HCEC 1CT (cell line): ENCODE data around the gene GUCY1B1.

Experiments
- DNase-seq: peaks from one replicate; pipeline ENCODE4 v3.0.0-alpha.2; 2017

The GUCY1B1 gene

DNA sequence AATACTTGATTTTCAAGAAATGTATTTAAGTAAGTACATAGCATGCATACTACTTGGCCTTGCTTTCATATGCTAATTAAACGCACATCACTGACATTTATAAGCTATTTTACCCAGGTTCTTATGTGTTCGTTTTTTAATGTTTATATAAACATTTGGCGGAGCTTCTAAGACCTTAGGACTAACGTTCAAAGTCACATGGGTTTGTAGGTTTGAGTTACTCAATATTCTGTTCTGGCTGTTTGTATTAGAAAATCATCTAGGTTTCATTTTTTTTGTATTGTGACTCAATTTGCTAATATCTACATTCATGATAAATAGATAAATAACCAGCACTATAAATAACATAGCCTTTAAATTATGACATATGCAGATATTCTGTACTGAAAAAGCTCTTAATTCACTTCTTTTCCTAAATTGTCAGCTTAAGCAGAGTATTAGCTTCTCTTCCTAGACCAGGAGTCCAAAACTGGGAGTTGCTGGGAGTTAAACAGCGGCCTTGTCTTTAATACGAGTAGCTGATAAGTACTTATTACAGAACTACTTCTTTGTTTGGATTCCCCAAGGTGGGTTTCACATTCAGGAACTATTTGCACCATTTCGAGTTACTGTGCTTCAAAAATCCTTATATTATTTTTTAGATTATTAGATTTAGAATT is 42.0 kb downstream of the GUCY1B1 start:
- DNase-seq, result no peak

DNA sequence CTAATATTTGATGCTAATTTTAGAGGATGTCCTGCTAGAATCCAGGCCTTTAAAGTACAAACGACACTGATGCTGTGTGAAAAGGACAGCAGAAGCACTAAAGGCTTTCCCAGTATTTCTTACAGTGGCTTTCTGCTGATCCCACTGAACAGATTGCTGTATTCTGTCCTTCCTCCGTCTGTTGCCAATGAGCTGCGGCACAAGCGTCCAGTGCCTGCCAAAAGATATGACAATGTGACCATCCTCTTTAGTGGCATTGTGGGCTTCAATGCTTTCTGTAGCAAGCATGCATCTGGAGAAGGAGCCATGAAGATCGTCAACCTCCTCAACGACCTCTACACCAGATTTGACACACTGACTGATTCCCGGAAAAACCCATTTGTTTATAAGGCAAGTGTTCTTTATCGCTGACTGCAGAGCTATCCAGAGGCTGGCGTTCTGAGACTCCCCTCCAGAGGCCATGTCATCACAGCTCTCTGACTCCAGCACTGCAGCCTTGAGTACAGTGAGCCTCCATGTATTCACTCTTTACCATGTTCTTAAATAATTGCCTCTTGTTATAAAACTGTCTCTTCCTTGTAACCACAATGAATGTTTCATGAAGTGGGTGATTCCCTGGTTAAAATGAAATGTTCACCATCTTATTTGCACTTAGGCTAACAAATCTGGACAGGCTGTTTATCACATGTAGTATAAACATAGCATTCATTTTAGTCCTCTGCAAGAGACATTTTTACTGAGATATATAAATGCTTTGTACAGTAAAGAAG is 43.6 kb downstream of the GUCY1B1 start:
- peak; percentile 0 for DNase-seq

DNA sequence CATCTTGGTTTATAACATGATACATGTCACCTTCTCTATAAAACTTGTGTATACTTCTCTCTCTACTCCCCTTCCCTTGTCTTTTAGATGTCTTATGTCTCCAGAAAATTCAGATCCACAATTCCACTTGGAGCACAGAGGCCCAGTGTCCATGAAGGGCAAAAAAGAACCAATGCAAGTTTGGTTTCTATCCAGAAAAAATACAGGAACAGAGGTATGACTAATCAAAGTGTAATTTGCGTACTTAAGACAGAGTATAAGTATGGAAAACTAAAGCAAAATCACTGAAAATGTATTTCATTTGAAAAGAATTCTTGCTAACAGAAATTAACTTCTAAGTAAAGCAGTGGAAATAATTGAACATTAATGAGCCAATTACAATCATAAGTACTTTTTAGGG is 46.2 kb downstream of the GUCY1B1 start:
- DNase-seq, result peak; percentile 52

DNA sequence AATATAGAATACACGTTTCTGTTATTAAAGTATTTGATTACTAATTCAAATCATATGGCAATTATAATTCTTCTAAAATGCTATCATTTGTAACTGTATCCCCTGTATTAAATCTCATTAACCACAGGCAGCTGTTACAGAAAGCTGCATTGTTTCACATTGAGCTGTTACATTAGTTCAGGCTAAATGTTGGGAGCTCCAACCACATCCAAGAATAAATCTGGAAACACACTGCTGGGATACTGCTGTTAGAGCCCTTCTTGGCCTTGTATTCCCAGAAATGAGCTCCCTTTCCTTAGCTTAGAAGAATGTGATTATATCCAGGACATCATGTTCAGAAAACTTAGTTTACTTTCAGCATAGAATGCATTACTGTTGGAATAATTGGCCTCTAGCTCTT is 48.2 kb downstream of the GUCY1B1 start:
- DNase-seq, result peak; percentile 63

DNA sequence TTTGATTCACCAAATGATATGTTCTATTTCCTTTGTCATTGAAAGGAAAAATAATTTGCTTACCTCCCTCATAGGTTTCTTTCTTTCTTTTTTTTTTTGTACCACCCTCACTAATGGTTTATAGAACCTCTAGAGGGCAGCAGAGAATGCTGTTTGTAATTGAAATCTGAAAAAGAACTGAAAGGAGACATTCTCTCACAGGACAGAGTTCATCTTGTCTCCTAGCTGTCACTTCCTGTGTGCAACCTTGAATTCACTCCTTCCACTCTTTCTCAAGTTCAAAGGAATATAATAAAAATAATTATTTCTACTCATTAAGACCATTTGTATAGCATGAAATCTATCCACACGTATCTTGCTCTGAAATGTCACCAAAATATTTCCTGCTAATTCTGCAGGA is 51.0 kb downstream of the GUCY1B1 start:
- DNase-seq, result peak; percentile 79

DNA sequence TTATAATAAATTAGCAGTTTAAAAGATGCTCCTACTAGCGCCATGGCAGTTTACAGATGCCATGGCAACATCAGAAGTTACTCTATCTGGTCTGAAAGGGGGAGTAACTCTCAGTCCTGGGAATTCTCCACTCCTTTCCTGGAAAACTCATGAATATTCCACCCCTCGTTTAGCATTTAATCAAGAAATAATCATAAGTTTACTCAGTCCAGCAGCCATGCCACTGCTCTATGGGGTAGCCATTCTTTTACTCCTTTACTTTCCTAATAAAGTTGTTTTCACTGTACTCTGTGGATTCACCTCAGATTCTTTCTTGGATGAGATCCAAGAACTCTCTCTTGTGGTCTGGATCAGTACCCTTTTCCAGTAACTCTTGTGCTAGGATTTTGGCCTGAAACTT is 52.3 kb downstream of the GUCY1B1 start:
- DNase-seq, result no peak

DNA sequence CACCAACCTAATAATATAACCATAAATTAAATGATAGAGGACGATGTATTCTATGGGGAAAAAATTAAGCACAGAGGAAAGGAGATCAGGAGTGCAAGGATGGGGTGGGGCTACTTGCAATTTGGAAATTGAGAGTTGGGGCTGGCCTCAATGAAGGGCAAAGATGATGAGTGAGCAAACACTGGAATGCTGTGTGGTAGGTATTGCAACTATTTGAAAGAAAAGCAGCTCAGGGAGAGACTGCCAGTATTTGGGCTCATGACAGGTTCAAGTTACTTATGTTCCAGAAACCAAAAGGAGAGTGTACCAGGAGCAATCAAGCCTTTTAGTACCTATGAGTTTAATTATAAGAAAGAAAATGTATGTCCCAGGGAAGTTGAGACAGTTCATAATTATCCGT is 59.8 kb downstream of the GUCY1B1 start:
- DNase-seq, result no peak

DNA sequence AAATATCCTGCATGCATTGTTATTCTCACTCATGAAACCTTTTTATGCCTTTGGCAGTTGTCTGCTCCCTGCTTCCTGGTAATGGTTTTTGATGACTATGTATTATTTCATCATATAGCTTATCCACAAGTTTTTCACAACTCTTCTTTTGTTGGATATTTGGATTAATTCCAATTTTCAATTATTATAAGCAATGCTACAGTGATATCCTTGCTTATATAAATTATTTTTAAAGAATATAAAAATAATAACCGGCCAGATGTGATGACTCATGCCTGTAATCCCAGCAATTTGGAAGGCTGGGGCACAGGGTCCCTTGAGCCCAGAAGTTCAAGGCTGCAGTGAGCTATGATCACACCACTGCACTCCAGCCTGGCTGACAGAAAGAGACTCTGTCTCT is 60.2 kb downstream of the GUCY1B1 start:
- DNase-seq, result peak; percentile 2

DNA sequence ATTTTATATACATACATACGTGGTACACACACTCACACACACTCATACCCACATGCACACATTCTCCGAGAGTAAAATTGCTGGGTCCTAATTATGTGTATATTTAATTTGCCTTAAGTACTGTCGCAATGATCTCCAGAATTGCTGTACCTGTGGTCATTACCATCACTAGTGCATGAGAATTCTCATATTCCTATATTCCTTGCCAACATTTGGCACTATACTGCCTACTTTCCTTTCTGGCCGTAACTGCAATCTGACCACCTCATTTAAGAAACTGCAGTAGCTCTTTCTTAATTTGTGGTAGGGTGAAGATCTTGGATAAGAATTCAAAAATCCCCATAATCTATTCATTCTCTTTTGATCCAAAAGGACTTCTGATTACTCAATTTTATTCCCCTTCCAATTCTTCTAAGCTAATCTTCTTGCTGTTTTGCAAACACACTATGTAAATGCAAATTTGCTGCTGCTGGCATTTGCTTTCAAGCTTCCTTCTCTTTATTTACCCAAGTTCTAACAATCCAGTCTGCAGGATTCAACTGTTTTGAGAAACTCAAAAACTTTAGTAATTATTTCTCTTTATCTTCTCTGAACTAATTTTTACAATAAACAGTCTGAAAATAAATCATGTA is 62.2 kb downstream of the GUCY1B1 start:
- no peak for DNase-seq

DNA sequence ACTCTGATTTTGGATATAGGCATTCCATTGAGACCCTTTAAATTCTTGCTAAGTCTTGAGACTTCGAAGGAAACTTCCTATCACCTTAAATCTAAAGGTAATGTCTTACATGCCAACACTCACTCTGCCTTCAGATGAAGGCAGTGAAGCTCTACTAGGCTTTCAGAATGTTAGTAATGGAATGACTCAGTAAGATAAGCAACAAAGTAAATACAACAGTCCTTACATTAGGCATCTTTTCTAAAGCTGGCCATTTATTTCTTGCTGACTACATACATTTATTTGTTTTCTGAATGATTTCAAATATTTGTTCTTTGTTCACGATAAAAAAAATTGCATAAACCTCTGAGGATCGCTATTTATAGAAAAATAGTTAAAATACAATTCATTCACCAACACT is 63.8 kb downstream of the GUCY1B1 start:
- no peak for DNase-seq

DNA sequence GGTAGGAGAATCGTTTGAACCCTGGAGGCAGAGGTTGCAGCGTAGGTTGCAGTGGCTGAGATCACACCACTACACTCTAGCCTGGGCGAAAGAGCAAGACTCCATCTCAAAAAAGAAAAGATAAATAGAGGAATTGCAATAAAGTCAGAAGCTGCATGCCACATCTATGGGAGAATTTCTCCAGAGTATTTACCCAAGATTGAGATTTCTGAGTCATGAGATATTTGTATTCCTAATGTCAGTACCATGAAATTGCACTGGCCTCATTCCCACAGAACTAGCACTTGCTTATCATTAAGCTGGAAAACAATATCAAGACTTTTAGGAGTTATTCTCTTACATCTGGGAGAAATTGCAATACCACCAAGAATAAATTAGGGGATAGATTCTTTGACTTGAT is 69.8 kb downstream of the GUCY1B1 start:
- DNase-seq, result no peak

DNA sequence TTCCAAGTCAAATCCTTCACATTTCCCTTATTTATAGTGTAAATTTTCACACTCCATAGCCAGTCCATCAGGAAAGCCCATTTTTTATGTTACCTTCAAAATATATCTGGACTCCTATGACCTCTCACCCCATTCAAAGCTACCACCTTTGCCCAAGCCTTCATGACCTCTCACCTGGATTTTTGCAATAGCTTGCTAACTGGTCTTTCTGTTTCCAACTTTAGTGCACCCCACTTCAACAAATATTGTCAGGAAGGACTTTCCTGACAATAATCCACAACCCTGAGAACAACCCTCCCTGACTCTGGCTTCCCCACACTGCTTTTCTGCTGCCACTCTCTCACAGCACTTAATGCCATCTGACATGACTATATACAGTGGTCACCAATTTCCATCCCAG is 73.8 kb downstream of the GUCY1B1 start:
- DNase-seq, result no peak

DNA sequence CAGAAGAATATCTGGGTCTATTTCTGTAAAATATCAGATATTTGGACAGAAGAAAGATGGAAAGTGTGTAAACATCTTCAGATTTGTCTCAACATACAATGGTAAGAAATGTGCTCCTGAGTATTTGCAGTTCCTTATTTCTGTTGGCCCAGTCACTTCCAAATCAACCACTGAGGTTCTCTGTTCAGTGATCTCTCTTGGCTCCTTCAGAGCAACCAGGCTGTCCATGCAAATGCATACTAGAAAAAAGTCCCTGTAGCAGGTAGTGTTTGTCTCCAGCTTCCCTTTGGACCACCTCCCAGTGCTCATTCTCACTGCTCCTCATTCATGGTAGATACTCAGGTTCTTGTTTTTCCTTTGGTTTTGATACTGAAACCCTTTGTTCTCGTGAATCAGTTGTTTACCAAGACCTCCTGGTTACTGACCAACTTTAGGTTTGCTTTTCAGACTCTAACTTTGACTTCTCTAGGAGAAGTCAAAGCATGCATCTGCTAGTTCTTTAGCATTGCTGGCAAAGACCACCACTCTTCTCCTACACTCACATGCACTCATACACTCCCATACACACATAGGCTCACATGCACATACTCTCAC is 78.5 kb downstream of the GUCY1B1 start:
- DNase-seq, result no peak

DNA sequence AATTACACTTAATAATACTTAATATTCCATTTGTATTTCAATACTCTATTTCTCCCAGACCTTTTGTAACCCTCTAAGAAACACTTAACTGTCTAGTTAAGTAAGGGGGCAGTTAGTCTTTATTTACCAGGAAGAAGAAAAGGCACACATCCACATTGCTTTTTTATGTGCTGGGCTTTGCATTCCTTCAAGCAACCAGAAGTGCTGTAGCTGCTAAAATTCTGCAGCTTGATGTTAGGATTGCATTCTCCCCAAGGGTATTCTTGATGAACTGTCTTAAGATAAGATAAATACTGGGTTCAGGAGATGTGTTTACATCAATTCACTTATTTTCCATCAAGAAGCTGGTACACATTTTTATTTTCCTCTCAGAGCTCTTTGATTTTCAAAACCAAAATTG is 83.3 kb downstream of the GUCY1B1 start:
- no peak for DNase-seq

DNA sequence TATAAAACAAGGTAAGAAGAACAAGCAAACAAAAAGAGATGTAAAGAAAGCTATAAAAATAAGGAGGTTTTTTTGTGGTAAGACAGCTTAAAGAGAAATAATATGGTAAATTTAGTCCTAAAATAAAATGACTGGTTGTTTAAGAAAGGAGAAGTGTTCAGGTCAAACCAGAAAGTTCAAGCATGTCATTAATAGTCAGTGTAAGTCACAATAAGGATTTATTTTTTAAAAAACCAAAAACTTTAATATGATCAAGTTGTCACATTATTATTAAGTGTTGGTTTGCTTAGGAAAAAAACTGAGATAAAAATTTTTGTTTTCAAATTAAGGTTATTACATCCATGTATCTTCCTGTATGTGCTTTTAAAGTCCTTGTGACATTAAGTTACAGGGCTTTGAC is 88.1 kb downstream of the GUCY1B1 start:
- DNase-seq, result no peak

DNA sequence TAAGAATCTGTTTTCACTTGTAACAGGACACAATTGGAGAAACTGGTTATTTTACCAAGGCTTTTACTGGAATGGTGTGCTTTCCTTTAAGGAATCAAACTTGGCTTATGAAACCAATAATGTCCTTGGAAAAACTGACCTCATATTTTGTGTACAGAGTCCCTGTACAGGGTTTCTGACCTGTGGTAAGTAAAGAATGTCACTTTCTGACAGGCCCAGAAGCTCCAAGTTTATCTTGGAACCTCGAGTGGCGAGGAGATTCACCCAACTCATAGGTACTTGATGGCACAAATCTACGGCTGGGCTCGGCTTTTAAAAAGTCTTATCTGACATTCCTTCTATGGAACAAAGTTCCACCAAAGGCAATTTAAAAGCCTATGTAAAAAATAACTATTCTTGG is 90.2 kb downstream of the GUCY1B1 start:
- DNase-seq, result no peak

DNA sequence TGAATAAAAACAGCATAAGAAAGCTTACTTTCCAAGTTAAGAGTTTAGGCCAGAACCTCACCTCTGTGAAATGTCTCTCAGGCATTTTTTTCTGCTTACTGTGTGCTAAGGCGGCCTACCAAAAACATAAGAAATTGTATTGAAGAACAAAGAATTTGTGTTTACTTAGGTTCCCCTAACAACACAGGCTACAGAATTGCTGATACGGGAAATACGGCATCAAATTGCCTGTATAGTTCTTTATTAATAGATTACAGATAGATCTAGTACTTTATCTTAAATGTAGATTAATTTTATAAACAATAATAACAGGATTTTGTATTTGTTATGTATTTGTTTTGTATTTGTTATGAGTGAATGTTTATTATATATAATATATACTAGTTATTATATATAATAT is 94.4 kb downstream of the GUCY1B1 start:
- DNase-seq, result no peak

DNA sequence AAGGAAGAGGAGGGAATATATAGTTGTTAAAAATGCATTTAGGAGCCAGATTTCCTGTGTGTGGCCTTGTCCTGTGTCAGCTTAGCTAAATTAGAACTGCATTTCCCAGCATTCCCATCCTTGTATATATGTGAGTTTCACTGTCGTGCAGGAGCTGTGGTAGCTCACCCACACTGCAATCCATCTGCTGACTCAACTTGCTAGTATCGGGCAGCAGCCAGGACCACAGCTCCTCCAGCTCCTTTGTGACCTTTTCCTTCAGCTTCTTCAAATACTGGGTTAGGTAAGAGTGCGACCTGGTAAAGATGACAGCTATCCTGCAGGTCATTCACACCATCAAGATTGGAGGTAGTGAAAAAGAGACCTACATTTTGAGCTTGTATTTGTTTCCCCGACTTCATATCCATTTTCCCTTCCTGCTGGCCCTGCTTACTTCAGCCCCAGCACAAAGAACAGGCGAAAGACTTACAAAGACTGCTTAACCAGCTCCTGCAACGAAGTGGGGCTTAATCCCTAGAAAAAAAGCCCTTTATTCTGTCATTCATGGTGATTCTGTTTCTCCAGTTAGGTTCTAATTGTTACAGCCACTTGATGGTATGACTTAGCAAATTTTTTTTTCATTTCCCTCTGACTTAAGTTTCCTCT is 95.9 kb downstream of the GUCY1B1 start:
- peak; percentile 51 for DNase-seq

DNA sequence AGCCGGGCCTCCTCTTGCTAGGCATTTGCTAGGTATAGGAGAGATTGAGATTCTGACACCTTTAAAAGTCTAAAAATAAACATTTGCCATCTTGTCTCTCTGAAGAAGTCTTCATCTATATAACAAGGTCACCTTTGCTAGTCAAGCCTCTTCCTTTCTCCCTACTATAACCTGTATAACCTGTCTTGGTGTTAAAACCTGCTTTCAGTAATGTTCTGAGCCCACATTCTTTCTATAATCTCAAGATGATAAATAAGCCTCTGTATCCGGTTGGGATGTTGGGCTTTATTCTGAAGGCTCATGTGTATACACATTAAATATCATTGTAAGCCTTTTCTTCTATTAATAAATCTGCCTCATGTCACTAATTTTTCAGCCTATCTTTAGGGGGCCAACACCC is 97.1 kb downstream of the GUCY1B1 start:
- DNase-seq, result no peak
